ENCODE results near the gene KLHL24.
"Not testable (repeated sequence)": the region's sequence is repeated elsewhere in the genome, so short reads cannot be mapped to it uniquely, and the experiment has no call there.

DNA sequence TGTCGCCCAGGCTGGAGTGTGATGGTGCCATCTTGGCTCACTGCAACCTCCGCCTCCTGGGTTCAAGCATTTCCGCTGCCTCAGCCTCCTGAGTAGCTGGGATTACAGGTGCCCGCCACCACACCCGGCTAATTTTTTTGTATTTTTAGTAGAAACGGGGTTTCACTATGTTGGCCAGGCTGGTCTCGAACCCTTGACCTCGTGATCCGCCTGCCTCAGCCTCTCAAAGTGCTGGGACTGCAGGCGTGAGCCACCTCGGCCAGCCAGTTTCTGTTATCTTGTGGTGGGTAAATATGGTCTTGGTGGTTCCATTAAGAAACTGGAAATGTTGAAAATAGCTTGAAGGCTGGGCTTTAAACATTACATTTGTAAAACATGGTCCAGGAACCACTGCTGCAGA is 5.2 kb downstream of the KLHL24 start:
- TF ChIP-seq, protein P1, sequence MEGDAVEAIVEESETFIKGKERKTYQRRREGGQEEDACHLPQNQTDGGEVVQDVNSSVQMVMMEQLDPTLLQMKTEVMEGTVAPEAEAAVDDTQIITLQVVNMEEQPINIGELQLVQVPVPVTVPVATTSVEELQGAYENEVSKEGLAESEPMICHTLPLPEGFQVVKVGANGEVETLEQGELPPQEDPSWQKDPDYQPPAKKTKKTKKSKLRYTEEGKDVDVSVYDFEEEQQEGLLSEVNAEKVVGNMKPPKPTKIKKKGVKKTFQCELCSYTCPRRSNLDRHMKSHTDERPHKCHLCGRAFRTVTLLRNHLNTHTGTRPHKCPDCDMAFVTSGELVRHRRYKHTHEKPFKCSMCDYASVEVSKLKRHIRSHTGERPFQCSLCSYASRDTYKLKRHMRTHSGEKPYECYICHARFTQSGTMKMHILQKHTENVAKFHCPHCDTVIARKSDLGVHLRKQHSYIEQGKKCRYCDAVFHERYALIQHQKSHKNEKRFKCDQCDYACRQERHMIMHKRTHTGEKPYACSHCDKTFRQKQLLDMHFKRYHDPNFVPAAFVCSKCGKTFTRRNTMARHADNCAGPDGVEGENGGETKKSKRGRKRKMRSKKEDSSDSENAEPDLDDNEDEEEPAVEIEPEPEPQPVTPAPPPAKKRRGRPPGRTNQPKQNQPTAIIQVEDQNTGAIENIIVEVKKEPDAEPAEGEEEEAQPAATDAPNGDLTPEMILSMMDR (IDR thresholded peaks at IDR 0.05): not testable (repeated sequence)
- TF ChIP-seq EZH2, EZH2phosphoT487 (IDR thresholded peaks at IDR 0.05): not testable (repeated sequence)
